Fibroblast of lung (primary cell): ENCODE data around the gene SLC11A2. TPM values are rescaled to one million over a fixed set of nuclear protein-coding genes. Genes with fewer than 3 reads are reported as not detected.

Experiments
- DNase-seq, 2 donors: peaks; one replicate each; pipeline versions ENCODE4 v3.0.0 to v3.0.0-alpha.2; 2010; ENCODE audit warnings: low read depth in 2 of 2
- H2AFZ ChIP-seq: 2 replicates; pipeline ENCODE4 v1.5.1; 2012; ENCODE audit warnings: low read length, control low read depth, inconsistent platforms
- H3K27ac ChIP-seq: 2 replicates; pipeline ENCODE4 v1.5.1; 2011; ENCODE audit warnings: low read length, control low read depth; ENCODE audit not compliant: insufficient read depth
- H3K27me3 ChIP-seq: 2 replicates; pipeline ENCODE4 v1.5.1; 2011; ENCODE audit warnings: mild to moderate bottlenecking, low read length; ENCODE audit not compliant: control insufficient read depth, insufficient read depth
- H3K36me3 ChIP-seq: 2 replicates; pipeline ENCODE4 v1.5.1; 2011; ENCODE audit warnings: low read length; ENCODE audit not compliant: control insufficient read depth, insufficient read depth
- H3K4me1 ChIP-seq: 2 replicates; pipeline ENCODE4 v1.5.1; 2011; ENCODE audit warnings: low read length; ENCODE audit not compliant: control insufficient read depth, insufficient read depth; ENCODE audit errors: extremely low read depth
- H3K4me2 ChIP-seq: 2 replicates; pipeline ENCODE4 v1.5.1; 2011; ENCODE audit warnings: low read length, control low read depth; ENCODE audit not compliant: insufficient read depth; ENCODE audit errors: extremely low read depth
- H3K4me3 ChIP-seq, 4 experiments: fragments of 200-600 bp in 1 of 4; sonication (generic) in 1 of 4; replicated peaks in 1 of 4; 2 replicates each; pipeline ENCODE4 v1.5.1; 2011 to 2016; ENCODE audit warnings: low read length in 4 of 4, low read depth in 3 of 4, mild to moderate bottlenecking in 3 of 4, control low read depth in 2 of 4, inconsistent platforms in 1 of 4, mixed read lengths in 1 of 4; ENCODE audit not compliant: insufficient read depth in 1 of 4; ENCODE audit errors: control extremely low read depth in 1 of 4
- H3K79me2 ChIP-seq: 2 replicates; pipeline ENCODE4 v1.5.1; 2012; ENCODE audit warnings: mild to moderate bottlenecking, low read length, inconsistent platforms; ENCODE audit not compliant: control insufficient read depth, insufficient read depth
- H3K9ac ChIP-seq: 2 replicates; pipeline ENCODE4 v1.5.1; 2011; ENCODE audit warnings: mild to moderate bottlenecking, low read length, control low read depth; ENCODE audit not compliant: insufficient read depth
- H3K9me3 ChIP-seq: 2 replicates; pipeline ENCODE4 v1.5.1; 2012; ENCODE audit warnings: low read depth, low read length; ENCODE audit not compliant: control insufficient read depth, insufficient read depth
- H4K20me1 ChIP-seq: 2 replicates; pipeline ENCODE4 v1.5.1; 2011; ENCODE audit warnings: low read length; ENCODE audit not compliant: control insufficient read depth, insufficient read depth; ENCODE audit errors: extremely low read depth
- EZH2 ChIP-seq: IDR thresholded peaks from 2 replicates; pipeline ENCODE4 v1.5.1; 2012; ENCODE audit warnings: low read length, control low read depth, mild to moderate bottlenecking; ENCODE audit errors: missing control alignments
- polyA plus RNA-seq, 2 donors: library from polyadenylated mRNA; depleted of rRNA in 1 of 2; stranded (reverse) in 1 of 2; unstranded in 1 of 2; fragments of >200 nt; gene quantifications; 2 replicates each; pipeline ENCODE4 v1.2.1, GENCODE V29; 2011 to 2012; ENCODE audit warnings: missing spikeins in 1 of 2
- total RNA-seq: library from RNA; depleted of rRNA; stranded (reverse); fragments of >200 nt; gene quantifications from 2 replicates; pipeline ENCODE4 v1.2.1, GENCODE V29; 2014
- TF ChIP-seq, protein P1 (sequence below), 2 donors: IDR thresholded peaks in 1 of 2; conservative IDR thresholded peaks in 1 of 2; 1 replicate in 1 of 2; 2 replicates in 1 of 2; pipeline ENCODE4 v1.5.1; 2011 to 2012; ENCODE audit warnings: low read length in 2 of 2, control low read depth in 1 of 2, inconsistent platforms in 1 of 2, low read depth in 1 of 2, mild to moderate bottlenecking in 1 of 2

Gene SLC11A2
- total and polyA plus RNA-seq, 2 donors (not counting 1 experiment from before 2014, with no cell fraction given), result 38.6 to 75.0 TPM

DNA sequence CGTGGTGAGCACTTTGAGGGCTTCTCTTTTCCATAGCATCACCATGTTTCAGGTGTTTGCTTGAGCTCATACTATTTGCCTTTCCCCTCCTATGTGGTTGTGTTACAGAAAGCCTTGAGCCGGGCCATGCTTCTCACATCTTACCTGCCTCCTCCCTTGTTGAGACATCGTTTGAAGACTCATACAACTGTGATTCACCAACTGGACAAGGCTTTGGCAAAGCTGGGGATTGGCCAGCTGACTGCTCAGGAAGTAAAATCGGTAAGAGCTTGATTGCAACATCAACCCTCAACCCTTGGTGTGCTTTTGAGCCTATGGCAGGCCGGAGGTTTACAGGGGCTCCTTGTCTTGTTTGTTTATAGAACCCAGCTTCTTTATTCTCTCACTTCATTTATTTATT lies 30.1 kb upstream of the SLC11A2 start:
- no peak overlapping the region for H3K9ac ChIP-seq
- peak; percentile 49 to 51 for DNase-seq
- H3K27ac ChIP-seq, result no peak overlapping the region
- H3K4me2 ChIP-seq, result no peak overlapping the region
- H3K27me3 ChIP-seq, result no peaks in the 10 kb centered on the region
- no peak overlapping the region for H3K4me3 ChIP-seq
- no peaks in the 10 kb centered on the region for H3K9me3 ChIP-seq
- H3K4me1 ChIP-seq, result no peaks in the 10 kb centered on the region
- H4K20me1 ChIP-seq, result no peaks in the 10 kb centered on the region
- H3K36me3 ChIP-seq, result peaks cover 11% of the 10 kb centered on the region
- H2AFZ ChIP-seq, result no peak overlapping the region
- TF ChIP-seq, protein P1, sequence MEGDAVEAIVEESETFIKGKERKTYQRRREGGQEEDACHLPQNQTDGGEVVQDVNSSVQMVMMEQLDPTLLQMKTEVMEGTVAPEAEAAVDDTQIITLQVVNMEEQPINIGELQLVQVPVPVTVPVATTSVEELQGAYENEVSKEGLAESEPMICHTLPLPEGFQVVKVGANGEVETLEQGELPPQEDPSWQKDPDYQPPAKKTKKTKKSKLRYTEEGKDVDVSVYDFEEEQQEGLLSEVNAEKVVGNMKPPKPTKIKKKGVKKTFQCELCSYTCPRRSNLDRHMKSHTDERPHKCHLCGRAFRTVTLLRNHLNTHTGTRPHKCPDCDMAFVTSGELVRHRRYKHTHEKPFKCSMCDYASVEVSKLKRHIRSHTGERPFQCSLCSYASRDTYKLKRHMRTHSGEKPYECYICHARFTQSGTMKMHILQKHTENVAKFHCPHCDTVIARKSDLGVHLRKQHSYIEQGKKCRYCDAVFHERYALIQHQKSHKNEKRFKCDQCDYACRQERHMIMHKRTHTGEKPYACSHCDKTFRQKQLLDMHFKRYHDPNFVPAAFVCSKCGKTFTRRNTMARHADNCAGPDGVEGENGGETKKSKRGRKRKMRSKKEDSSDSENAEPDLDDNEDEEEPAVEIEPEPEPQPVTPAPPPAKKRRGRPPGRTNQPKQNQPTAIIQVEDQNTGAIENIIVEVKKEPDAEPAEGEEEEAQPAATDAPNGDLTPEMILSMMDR (conservative IDR thresholded peaks at IDR 0.05 in 1 of 2, IDR thresholded peaks at IDR 0.05 in 1 of 2; ENCODE audit: low read depth in 1 of 2, low read length in 2 of 2), result no peak
- no peak for TF ChIP-seq EZH2
- H3K79me2 ChIP-seq, result no peaks in the 10 kb centered on the region

DNA sequence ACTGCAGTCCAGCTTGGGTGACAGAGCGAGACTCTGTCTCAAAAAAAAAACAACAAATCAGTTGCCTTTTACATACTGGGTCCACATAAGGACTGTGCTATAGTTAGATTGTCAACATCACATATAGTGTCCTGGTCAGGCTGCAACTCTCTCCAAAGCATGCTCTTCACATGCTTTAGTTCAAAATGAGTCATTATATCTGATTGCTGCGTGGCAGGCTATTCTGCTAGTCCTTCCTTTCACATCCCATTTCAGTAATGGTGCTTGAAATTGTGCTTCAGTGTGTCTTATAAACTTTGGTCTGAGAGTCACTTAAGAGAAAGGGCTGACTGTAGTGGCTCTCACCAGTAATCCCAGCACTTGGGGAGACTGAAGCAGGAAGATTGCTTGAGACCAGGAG lies 28.9 kb upstream of the SLC11A2 start:
- no peaks in the 10 kb centered on the region for H3K9me3 ChIP-seq
- H2AFZ ChIP-seq, result no peak overlapping the region
- no peak overlapping the region for H3K4me3 ChIP-seq
- H3K4me1 ChIP-seq, result no peaks in the 10 kb centered on the region
- H3K27ac ChIP-seq, result no peak overlapping the region
- H3K9ac ChIP-seq, result no peak overlapping the region
- H3K4me2 ChIP-seq, result no peak overlapping the region
- TF ChIP-seq, protein P1 (conservative IDR thresholded peaks at IDR 0.05 in 1 of 2, IDR thresholded peaks at IDR 0.05 in 1 of 2; ENCODE audit: low read depth in 1 of 2, low read length in 2 of 2), result no peak
- TF ChIP-seq EZH2, result no peak
- DNase-seq, result no peak
- no peaks in the 10 kb centered on the region for H4K20me1 ChIP-seq
- H3K79me2 ChIP-seq, result no peaks in the 10 kb centered on the region
- H3K27me3 ChIP-seq, result no peaks in the 10 kb centered on the region
- H3K36me3 ChIP-seq, result peaks cover 11% of the 10 kb centered on the region

DNA sequence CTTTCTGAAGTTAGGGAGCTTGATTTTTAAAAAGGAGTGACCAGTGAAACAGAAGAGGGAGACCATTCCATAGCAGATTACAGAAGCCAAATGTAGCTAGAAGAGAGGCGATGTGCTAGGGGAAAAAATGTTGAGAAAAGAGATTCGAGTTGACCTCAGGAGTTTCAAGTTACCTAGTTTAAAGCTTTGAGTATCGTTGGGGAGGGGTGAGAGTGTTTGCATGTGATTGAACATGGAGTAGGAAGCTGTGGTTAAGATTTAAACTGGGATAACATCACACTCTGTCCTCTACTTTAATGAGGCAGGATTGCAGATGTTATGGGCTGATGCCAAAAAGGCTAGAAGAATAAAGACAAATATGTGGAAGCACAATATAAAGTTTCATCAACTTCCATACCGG lies 25.6 kb upstream of the SLC11A2 start:
- no peak overlapping the region for H3K9ac ChIP-seq
- H3K4me3 ChIP-seq, result no peak overlapping the region
- H3K27ac ChIP-seq, result no peak overlapping the region
- no peaks in the 10 kb centered on the region for H4K20me1 ChIP-seq
- peaks cover 5% of the 10 kb centered on the region for H3K4me1 ChIP-seq
- no peak overlapping the region for H3K4me2 ChIP-seq
- H3K36me3 ChIP-seq, result peaks cover 5% of the 10 kb centered on the region
- DNase-seq, result no peak
- no peaks in the 10 kb centered on the region for H3K27me3 ChIP-seq
- H2AFZ ChIP-seq, result no peak overlapping the region
- no peaks in the 10 kb centered on the region for H3K9me3 ChIP-seq
- peaks cover 17% of the 10 kb centered on the region for H3K79me2 ChIP-seq
- TF ChIP-seq EZH2, result no peak
- TF ChIP-seq, protein P1 (conservative IDR thresholded peaks at IDR 0.05 in 1 of 2, IDR thresholded peaks at IDR 0.05 in 1 of 2; ENCODE audit: low read depth in 1 of 2, low read length in 2 of 2), result no peak
